IMR-90 (cell line): Measurements from ENCODE around the gene CCDC134. TPM values are rescaled to one million over a fixed set of nuclear protein-coding genes. Genes with fewer than 3 reads are reported as not detected.

Experiments
- ATAC-seq: fragments of 200-7000 bp; cut with Tn5 transposase; 2 replicates; pipeline ENCODE4 v1.9.1; 2020; ENCODE audit warnings: low read depth, mild to moderate bottlenecking, moderate library complexity
- BruUV-seq: library from RNA; stranded (reverse); fragments of 400-500 nt; replicated peaks from 2 replicates; lab custom pipeline; 2021; lab: Mats Ljungman, UMichigan
- CTCF ChIA-PET: fragments of 300-600 bp; formaldehyde crosslinking; extraction: SDS; loops from one replicate; lab custom pipeline; 2021; ENCODE audit warnings: antibody characterized with exemption; lab: Yijun Ruan, JAX
- POLR2A ChIA-PET: fragments of 300-600 bp; sonication (Branson Sonifier 250); formaldehyde crosslinking; loops from one replicate; lab custom pipeline; 2022; ENCODE audit warnings: antibody characterized with exemption; ENCODE audit not compliant: unreplicated experiment; lab: Charles Lee
- DNase-seq: peaks from one replicate; pipeline ENCODE4 v3.0.0; 2013
- H2AFZ ChIP-seq: replicated peaks from 2 replicates; pipeline ENCODE3; 2013; ENCODE audit warnings: low read length, mild to moderate bottlenecking; ENCODE audit not compliant: poor library complexity
- H2AK5ac ChIP-seq: 2 replicates; pipeline ENCODE4 v1.6.1; 2013; ENCODE audit warnings: low read depth, low read length, inconsistent platforms
- H2AK9ac ChIP-seq: replicated peaks from 2 replicates; pipeline ENCODE3; 2013; ENCODE audit warnings: mild to moderate bottlenecking, low read depth, low read length, moderate library complexity; ENCODE audit not compliant: poor library complexity
- H2BK120ac ChIP-seq: 2 replicates; pipeline ENCODE4 v1.6.1; 2013; ENCODE audit warnings: low read depth, low read length, inconsistent platforms
- H2BK15ac ChIP-seq: 3 replicates; pipeline ENCODE4 v1.6.1; 2013; ENCODE audit warnings: low read depth, low read length, inconsistent platforms
- H2BK20ac ChIP-seq: 2 replicates; pipeline ENCODE4 v1.6.1; 2013; ENCODE audit warnings: low read depth, mild to moderate bottlenecking, inconsistent platforms, low read length, moderate library complexity
- H2BK5ac ChIP-seq: 2 replicates; pipeline ENCODE4 v1.6.1; 2013; ENCODE audit warnings: mild to moderate bottlenecking, low read depth, low read length, inconsistent platforms; ENCODE audit not compliant: poor library complexity, severe bottlenecking
- H3K14ac ChIP-seq: replicated peaks from 2 replicates; pipeline ENCODE4 v1.6.1; 2013; ENCODE audit warnings: low read depth, low read length, inconsistent platforms
- H3K18ac ChIP-seq: 2 replicates; pipeline ENCODE4 v1.6.1; 2013; ENCODE audit warnings: low read depth, low read length, control low read depth
- H3K23ac ChIP-seq: 2 replicates; pipeline ENCODE4 v1.6.1; 2013; ENCODE audit warnings: low read depth, low read length, inconsistent platforms
- H3K27ac ChIP-seq: 2 replicates; pipeline ENCODE4 v1.5.1; 2013; ENCODE audit warnings: mild to moderate bottlenecking, control low read depth, low read length; ENCODE audit not compliant: insufficient read depth
- H3K27me3 ChIP-seq: 2 replicates; pipeline ENCODE4 v1.6.1; 2013; ENCODE audit warnings: low read length; ENCODE audit not compliant: control insufficient read depth, insufficient read depth
- H3K36me3 ChIP-seq: 2 replicates; pipeline ENCODE4 v1.6.1; 2013; ENCODE audit warnings: low read length, mixed read lengths; ENCODE audit not compliant: control insufficient read depth, insufficient read depth
- H3K4ac ChIP-seq: 2 replicates; pipeline ENCODE4 v1.6.1; 2013; ENCODE audit warnings: low read depth, low read length, inconsistent platforms
- H3K4me1 ChIP-seq: 2 replicates; pipeline ENCODE4 v1.6.1; 2013; ENCODE audit warnings: low read length, mixed read lengths; ENCODE audit not compliant: control insufficient read depth, insufficient read depth
- H3K4me2 ChIP-seq: 2 replicates; pipeline ENCODE4 v1.6.1; 2013; ENCODE audit warnings: low read depth, mild to moderate bottlenecking, control low read depth, low read length, moderate library complexity
- H3K4me3 ChIP-seq: 2 replicates; pipeline ENCODE4 v1.5.1; 2013; ENCODE audit warnings: low read depth, mild to moderate bottlenecking, control low read depth, low read length, moderate library complexity; ENCODE audit not compliant: insufficient read depth
- H3K56ac ChIP-seq: 2 replicates; pipeline ENCODE4 v1.6.1; 2013; ENCODE audit warnings: low read length, inconsistent platforms; ENCODE audit not compliant: insufficient read depth; ENCODE audit errors: extremely low read depth
- H3K79me1 ChIP-seq, 2 experiments: 2 replicates each; pipeline ENCODE4 v1.6.1; 2013; ENCODE audit warnings: low read length in 2 of 2, inconsistent platforms in 1 of 2, low read depth in 1 of 2
- H3K9ac ChIP-seq: 2 replicates; pipeline ENCODE4 v1.6.1; 2013; ENCODE audit warnings: low read depth, low read length, control low read depth
- H3K9me1 ChIP-seq: 2 replicates; pipeline ENCODE4 v1.6.1; 2013; ENCODE audit warnings: low read length, inconsistent platforms; ENCODE audit not compliant: insufficient read depth
- H3K9me3 ChIP-seq: 2 replicates; pipeline ENCODE4 v1.6.1; 2013; ENCODE audit warnings: low read length; ENCODE audit not compliant: control insufficient read depth, insufficient read depth
- H4K20me1 ChIP-seq: 2 replicates; pipeline ENCODE4 v1.6.1; 2013; ENCODE audit warnings: low read length, inconsistent platforms; ENCODE audit not compliant: insufficient read depth
- H4K5ac ChIP-seq: 2 replicates; pipeline ENCODE4 v1.6.1; 2013; ENCODE audit warnings: mild to moderate bottlenecking, low read depth, low read length, control low read depth
- H4K8ac ChIP-seq, 2 experiments: 2 replicates each; pipeline ENCODE4 v1.6.1; 2013; ENCODE audit warnings: low read depth in 2 of 2, low read length in 2 of 2, control low read depth in 1 of 2, inconsistent platforms in 1 of 2
- H4K91ac ChIP-seq: 2 replicates; pipeline ENCODE4 v1.6.1; 2013; ENCODE audit warnings: low read depth, low read length, inconsistent platforms; ENCODE audit not compliant: insufficient read depth
- BHLHE40 ChIP-seq: fragments of 150-350 bp; IDR thresholded peaks from 2 replicates; pipeline ENCODE4 v1.6.1; 2016; ENCODE audit warnings: mild to moderate bottlenecking, low read depth, low read length
- CEBPB ChIP-seq: IDR thresholded peaks from 2 replicates; pipeline ENCODE4 v1.6.1; 2012; ENCODE audit warnings: low read depth, low read length, improper control_type of control experiment
- CTCF ChIP-seq: conservative IDR thresholded peaks from 2 replicates; pipeline ENCODE4 v1.5.1; 2012; ENCODE audit warnings: mild to moderate bottlenecking, low read depth, low read length, improper control_type of control experiment
- FOS ChIP-seq: fragments of 150-350 bp; IDR thresholded peaks from 2 replicates; pipeline ENCODE4 v1.6.1; 2016; ENCODE audit warnings: low read depth, low read length
- MXI1 ChIP-seq: IDR thresholded peaks from 2 replicates; pipeline ENCODE4 v1.6.1; 2012; ENCODE audit warnings: low read depth, mild to moderate bottlenecking, low read length, moderate library complexity, borderline replicate concordance
- RAD21 ChIP-seq: IDR thresholded peaks from 2 replicates; pipeline ENCODE4 v1.6.1; 2012; ENCODE audit warnings: low read length, improper control_type of control experiment
- RCOR1 ChIP-seq: IDR thresholded peaks from 2 replicates; pipeline ENCODE4 v1.6.1; 2012; ENCODE audit warnings: mild to moderate bottlenecking, low read length, improper control_type of control experiment; ENCODE audit not compliant: insufficient replicate concordance
- RFX5 ChIP-seq: IDR thresholded peaks from 2 replicates; pipeline ENCODE4 v1.8.0; 2012; ENCODE audit warnings: low read depth, mild to moderate bottlenecking, low read length, moderate library complexity
- SMC3 ChIP-seq: fragments of 150-350 bp; IDR thresholded peaks from 2 replicates; pipeline ENCODE4 v1.6.1; 2016; ENCODE audit warnings: low read depth, mild to moderate bottlenecking, antibody characterized with exemption, low read length, moderate library complexity
- WGBS, 2 experiments: methylation state at CpG; one replicate each; pipeline versions ENCODE4 v1.1.5 to v1.1.7; 2013; ENCODE audit warnings: missing lambda C conversion rate in 2 of 2; ENCODE audit not compliant: insufficient read length in 1 of 2; ENCODE audit errors: extremely low coverage in 2 of 2; 5-methylcytosine and 5-hydroxymethylcytosine counted together
- dilution Hi-C: fragments of 300-500 bp; cut with HindIII; formaldehyde crosslinking; loops from one replicate; pipeline ENCODE4 v1.14.3; 2018; ENCODE audit warnings: low sequenced_read_pairs; ENCODE audit not compliant: unreplicated experiment
- in situ Hi-C: fragments of 300-500 bp; cut with MboI; formaldehyde crosslinking; loops from 3 replicates; pipeline ENCODE4 v1.14.3; 2019; ENCODE audit warnings: low sequenced_read_pairs, inconsistent platforms, mixed read lengths
- intact Hi-C: fragments of 100-400 bp; cut with micrococcal nuclease; formaldehyde crosslinking; loops from 2 replicates; pipeline ENCODE4 v1.10.0; 2022
- polyA plus RNA-seq, 3 experiments: library from polyadenylated mRNA; depleted of rRNA; stranded (reverse); fragments of >200 nt; gene quantifications; 2 replicates each; pipeline ENCODE4 v1.2.3, GENCODE V29; 2012; ENCODE audit warnings: low replicate concordance in 1 of 3
- total RNA-seq: library from RNA; depleted of rRNA; stranded (reverse); fragments of >200 nt; gene quantifications from 2 replicates; pipeline ENCODE4 v1.2.3, GENCODE V29; 2012

The CCDC134 gene
- total and polyA plus RNA-seq, 2 of the 4 experiments (the other 2 are of a cell fraction): 5.1 to 7.0 TPM

GRCh38 chr22:41818011-41818410, 17.5 kb downstream of the CCDC134 start:
- Histone ChIP-seq H3K9me3 (no peaks in the 10 kb centered on the region), H3K18ac (no peak overlapping the region), H2AK9ac (no peak overlapping the region), H4K5ac (no peak overlapping the region), H2AK5ac (no peak overlapping the region), H4K91ac (no peak overlapping the region), H3K23ac (no peak overlapping the region), H4K20me1 (no peaks in the 10 kb centered on the region), H3K14ac (no peak overlapping the region), H3K79me1 (no peaks in the 10 kb centered on the region), H3K4me2 (no peak overlapping the region), H2BK5ac (no peak overlapping the region), H2BK15ac (no peak overlapping the region), H3K56ac (no peak overlapping the region), H2BK20ac (no peak overlapping the region), H3K27me3 (no peaks in the 10 kb centered on the region), H3K4me1 (peaks cover 2% of the 10 kb centered on the region), H3K36me3 (0 out of 2 replicates have a peak, but pooled peaks cover 4% of the 10 kb centered on the region), H3K9me1 (peaks cover 10% of the 10 kb centered on the region), H3K27ac (no peak overlapping the region), H3K9ac (no peak overlapping the region), H3K4ac (no peak overlapping the region), H4K8ac (no peak overlapping the region), H2BK120ac (no peak overlapping the region), H3K4me3 (no peak overlapping the region), H2AFZ (no peak overlapping the region)
- POLR2A ChIA-PET: no interaction called here
- BruUV-seq: no TSS peak
- in situ Hi-C loops (no loop called here), dilution Hi-C loops (no loop called here), intact Hi-C loops (no loop called here)
- no peak for TF ChIP-seq CEBPB
- no peak for TF ChIP-seq FOS
- TF ChIP-seq CTCF: no peak
- TF ChIP-seq RCOR1: no peak
- TF ChIP-seq SMC3: no peak
- no peak for TF ChIP-seq MXI1
- no peak for TF ChIP-seq BHLHE40
- no peak for TF ChIP-seq RAD21
- no peak for TF ChIP-seq RFX5
- no peak for ATAC-seq
- DNase-seq: no peak
- CTCF ChIA-PET: no interaction called here
- WGBS, 2 experiments: 100% methylated on average over 1 of the region's 5 CpGs; no CpG with 5 or more reads in 1 of the 2 experiments
